DND-41 (cell line): ENCODE measurements around the gene PPARA.

Experiments used
- ATAC-seq: fragments of 200-7000 bp; cut with Tn5 transposase; 3 replicates; pipeline ENCODE4 v1.9.1; 2021; ENCODE audit warnings: low read depth; ENCODE audit not compliant: insufficient read depth
- DNase-seq: peaks from one replicate; pipeline ENCODE4 v3.0.0-alpha.2; 2020
- H2AFZ ChIP-seq: 2 replicates; pipeline ENCODE4 v1.6.0; 2012; ENCODE audit warnings: low read depth, low read length
- H3K27ac ChIP-seq: 2 replicates; pipeline ENCODE4 v1.5.1; 2012; ENCODE audit warnings: low read length, inconsistent platforms
- H3K27me3 ChIP-seq: fragments of 200-600 bp; sonication (generic); 2 replicates; pipeline ENCODE4 v1.6.0; 2012; ENCODE audit warnings: low read length, mild to moderate bottlenecking, inconsistent platforms; ENCODE audit not compliant: insufficient read depth, poor library complexity
- H3K36me3 ChIP-seq: 2 replicates; pipeline ENCODE4 v1.5.1; 2012; ENCODE audit warnings: low read length, inconsistent platforms; ENCODE audit not compliant: insufficient read depth
- H3K4me1 ChIP-seq: 2 replicates; pipeline ENCODE4 v1.5.1; 2012; ENCODE audit warnings: mild to moderate bottlenecking, low read length; ENCODE audit not compliant: insufficient read depth
- H3K4me2 ChIP-seq: 2 replicates; pipeline ENCODE4 v1.6.0; 2012; ENCODE audit warnings: mild to moderate bottlenecking, moderate library complexity, low read length, inconsistent platforms; ENCODE audit not compliant: insufficient read depth
- H3K4me3 ChIP-seq, 2 experiments: fragments of 200-600 bp in 1 of 2; shearing (Covaris generic) in 1 of 2; 2 replicates each; pipeline ENCODE4 v1.5.1; 2012 to 2016; ENCODE audit warnings: inconsistent platforms in 2 of 2, low read length in 2 of 2, mild to moderate bottlenecking in 2 of 2, low read depth in 1 of 2, moderate library complexity in 1 of 2
- H3K79me2 ChIP-seq: 2 replicates; pipeline ENCODE4 v1.6.0; 2012; ENCODE audit warnings: low read length, inconsistent platforms; ENCODE audit not compliant: insufficient read depth
- H3K9ac ChIP-seq: 2 replicates; pipeline ENCODE4 v1.6.0; 2012; ENCODE audit warnings: low read depth, mild to moderate bottlenecking, inconsistent platforms, low read length, moderate library complexity
- H3K9me3 ChIP-seq: 2 replicates; pipeline ENCODE4 v1.5.1; 2012; ENCODE audit warnings: low read length, moderate library complexity, mild to moderate bottlenecking, inconsistent platforms; ENCODE audit not compliant: insufficient read depth, severe bottlenecking
- H4K20me1 ChIP-seq: 2 replicates; pipeline ENCODE4 v1.6.0; 2012; ENCODE audit warnings: low read length; ENCODE audit not compliant: insufficient read depth
- EZH2 ChIP-seq: IDR thresholded peaks from 3 replicates; pipeline ENCODE4 v1.6.1; 2012; ENCODE audit warnings: borderline replicate concordance, low read depth, mild to moderate bottlenecking, moderate library complexity, low read length, inconsistent platforms; ENCODE audit not compliant: severe bottlenecking
- TF ChIP-seq, protein P1 (sequence below): IDR thresholded peaks from 2 replicates; pipeline ENCODE4 v1.5.1; 2012; ENCODE audit warnings: borderline replicate concordance, low read length, moderate library complexity, mild to moderate bottlenecking; ENCODE audit not compliant: poor library complexity, severe bottlenecking; ENCODE audit errors: extremely low read depth

Gene PPARA

DNA sequence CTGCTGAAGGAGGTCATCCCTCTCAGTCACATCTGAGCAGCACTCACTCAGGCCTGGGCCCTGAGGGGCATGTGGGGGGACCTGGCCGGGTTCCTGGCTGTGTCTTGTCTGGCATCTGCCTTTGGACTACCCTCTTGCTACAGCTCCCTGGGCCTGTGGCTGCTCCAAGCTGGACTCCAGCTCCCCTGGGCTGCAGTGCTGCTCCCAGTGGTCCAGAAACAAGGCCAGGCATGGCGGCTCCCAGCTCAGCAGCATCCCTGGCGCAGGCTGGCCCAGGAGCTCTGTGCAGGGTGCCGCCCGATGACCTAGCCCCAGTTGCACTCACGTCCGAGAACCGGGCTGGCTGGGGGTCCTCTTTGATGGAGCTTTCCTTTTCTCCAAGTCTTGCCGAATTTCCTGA, 94.4 kb downstream of the PPARA start:
- Histone ChIP-seq H3K27ac (peak overlapping the region; percentile 57), H3K4me2 (no peak overlapping the region), H2AFZ (no peak overlapping the region), H3K4me3 (no peak overlapping the region), H3K9ac (no peak overlapping the region), H3K27me3 (no peaks in the 10 kb centered on the region), H4K20me1 (no peaks in the 10 kb centered on the region), H3K36me3 (peaks cover 32% of the 10 kb centered on the region), H3K79me2 (peaks cover 32% of the 10 kb centered on the region), H3K9me3 (no peaks in the 10 kb centered on the region), H3K4me1 (peaks cover 79% of the 10 kb centered on the region)
- ATAC-seq (no peak), DNase-seq (no peak)
- TF ChIP-seq EZH2: no peak
- TF ChIP-seq, protein P1, sequence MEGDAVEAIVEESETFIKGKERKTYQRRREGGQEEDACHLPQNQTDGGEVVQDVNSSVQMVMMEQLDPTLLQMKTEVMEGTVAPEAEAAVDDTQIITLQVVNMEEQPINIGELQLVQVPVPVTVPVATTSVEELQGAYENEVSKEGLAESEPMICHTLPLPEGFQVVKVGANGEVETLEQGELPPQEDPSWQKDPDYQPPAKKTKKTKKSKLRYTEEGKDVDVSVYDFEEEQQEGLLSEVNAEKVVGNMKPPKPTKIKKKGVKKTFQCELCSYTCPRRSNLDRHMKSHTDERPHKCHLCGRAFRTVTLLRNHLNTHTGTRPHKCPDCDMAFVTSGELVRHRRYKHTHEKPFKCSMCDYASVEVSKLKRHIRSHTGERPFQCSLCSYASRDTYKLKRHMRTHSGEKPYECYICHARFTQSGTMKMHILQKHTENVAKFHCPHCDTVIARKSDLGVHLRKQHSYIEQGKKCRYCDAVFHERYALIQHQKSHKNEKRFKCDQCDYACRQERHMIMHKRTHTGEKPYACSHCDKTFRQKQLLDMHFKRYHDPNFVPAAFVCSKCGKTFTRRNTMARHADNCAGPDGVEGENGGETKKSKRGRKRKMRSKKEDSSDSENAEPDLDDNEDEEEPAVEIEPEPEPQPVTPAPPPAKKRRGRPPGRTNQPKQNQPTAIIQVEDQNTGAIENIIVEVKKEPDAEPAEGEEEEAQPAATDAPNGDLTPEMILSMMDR: no peak

DNA sequence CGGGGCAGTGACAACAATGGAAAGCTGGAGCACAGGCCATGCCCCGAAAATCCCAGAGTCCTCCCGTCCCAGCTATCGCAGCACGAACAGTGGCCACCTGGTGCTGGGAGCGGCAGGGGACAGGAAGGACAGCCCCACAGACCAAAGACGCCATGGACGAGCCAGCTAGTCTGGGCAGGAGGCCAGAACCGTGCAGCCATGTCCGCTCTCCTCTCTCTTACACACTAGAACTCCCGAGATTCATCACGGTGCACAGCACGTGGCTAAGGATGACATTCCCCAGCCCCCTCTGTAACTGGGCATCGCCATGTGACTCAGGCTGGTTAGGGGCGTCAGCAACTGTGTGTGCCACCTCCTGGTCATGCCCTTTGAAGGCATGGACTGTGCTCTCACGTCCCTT, 95.2 kb downstream of the PPARA start:
- Histone ChIP-seq H3K79me2 (peaks cover 38% of the 10 kb centered on the region), H3K9ac (no peak overlapping the region), H2AFZ (no peak overlapping the region), H3K27ac (peak overlapping the region; percentile 57), H3K4me3 (no peak overlapping the region), H3K9me3 (no peaks in the 10 kb centered on the region), H3K4me1 (peaks cover 72% of the 10 kb centered on the region), H3K36me3 (peaks cover 32% of the 10 kb centered on the region), H3K4me2 (no peak overlapping the region), H4K20me1 (no peaks in the 10 kb centered on the region), H3K27me3 (no peaks in the 10 kb centered on the region)
- DNase-seq: no peak
- TF ChIP-seq, protein P1: no peak
- no peak for TF ChIP-seq EZH2
- ATAC-seq: no peak

DNA sequence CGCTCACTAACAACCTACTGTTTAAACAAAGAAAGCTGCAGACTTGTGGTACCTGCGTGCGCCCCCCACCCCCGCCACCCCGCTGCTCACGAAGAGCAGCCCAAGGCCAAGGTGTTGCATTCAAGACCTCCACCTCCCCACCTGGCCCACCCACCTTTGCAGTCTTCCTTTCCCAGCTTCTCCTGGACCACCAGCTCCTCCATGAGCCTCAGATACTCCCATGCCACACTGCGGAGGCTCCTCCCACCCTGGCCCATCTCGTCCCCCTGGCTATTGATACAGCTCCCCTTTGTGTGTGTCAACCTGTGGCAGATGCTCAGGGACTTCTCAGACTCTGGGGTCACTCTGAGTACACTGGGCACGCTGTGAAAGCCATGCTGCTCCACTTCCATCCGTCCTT, 95.9 kb downstream of the PPARA start:
- H3K4me1 ChIP-seq: peaks cover 69% of the 10 kb centered on the region
- H3K9ac ChIP-seq: no peak overlapping the region
- H4K20me1 ChIP-seq: no peaks in the 10 kb centered on the region
- no peak overlapping the region for H2AFZ ChIP-seq
- no peaks in the 10 kb centered on the region for H3K9me3 ChIP-seq
- peaks cover 45% of the 10 kb centered on the region for H3K79me2 ChIP-seq
- peaks cover 32% of the 10 kb centered on the region for H3K36me3 ChIP-seq
- ATAC-seq (no peak), DNase-seq (no peak)
- TF ChIP-seq, protein P1: no peak
- TF ChIP-seq EZH2: no peak
- peak overlapping the region; percentile 63; the same call in 1 of the 2 replicates for H3K27ac ChIP-seq
- H3K27me3 ChIP-seq: no peaks in the 10 kb centered on the region
- H3K4me3 ChIP-seq: no peak overlapping the region
- H3K4me2 ChIP-seq: no peak overlapping the region
